HepG2 (cell line): ENCODE results near the gene FNDC3B. TPM values are rescaled to one million over a fixed set of nuclear protein-coding genes. Genes with fewer than 3 reads are reported as not detected.

Experiments
- ADNP ChIP-seq: sonication (generic); formaldehyde crosslinking; IDR thresholded peaks from 2 replicates; pipeline ENCODE4 v1.4.0; 2020; ENCODE audit warnings: missing genetic modification reagents
- ARNTL ChIP-seq: sonication (generic); formaldehyde crosslinking; IDR thresholded peaks from 2 replicates; pipeline ENCODE4 v1.4.0; 2020; ENCODE audit warnings: mild to moderate bottlenecking, missing genetic modification reagents
- BRCA1 ChIP-seq: sonication (generic); formaldehyde crosslinking; IDR thresholded peaks from 2 replicates; pipeline ENCODE4 v1.4.0; 2020; ENCODE audit warnings: missing genetic modification reagents
- CBX5 ChIP-seq: sonication (generic); formaldehyde crosslinking; IDR thresholded peaks from 2 replicates; pipeline ENCODE4 v1.4.0; 2020; ENCODE audit warnings: missing genetic modification reagents, borderline replicate concordance
- CC2D1A ChIP-seq: sonication (generic); formaldehyde crosslinking; IDR thresholded peaks from 2 replicates; pipeline ENCODE4 v1.8.1; 2023; ENCODE audit warnings: mild to moderate bottlenecking, missing genetic modification reagents
- CHD2 ChIP-seq: IDR thresholded peaks from 2 replicates; pipeline ENCODE4 v1.6.1; 2011; ENCODE audit warnings: low read depth, low read length, improper control_type of control experiment
- ETV6 ChIP-seq: sonication (generic); formaldehyde crosslinking; conservative IDR thresholded peaks from 2 replicates; pipeline ENCODE4 v1.4.0; 2020; ENCODE audit warnings: missing genetic modification reagents
- GATAD2A ChIP-seq: IDR thresholded peaks from 2 replicates; pipeline ENCODE4 v1.6.1; 2016
- GZF1 ChIP-seq: sonication (generic); formaldehyde crosslinking; IDR thresholded peaks from 2 replicates; pipeline ENCODE4 v1.5.1; 2020; ENCODE audit warnings: mild to moderate bottlenecking, missing genetic modification reagents
- HDAC2 ChIP-seq: sonication (generic); formaldehyde crosslinking; IDR thresholded peaks from 2 replicates; pipeline ENCODE4 v1.4.0; 2020; ENCODE audit warnings: missing genetic modification reagents
- KLF11 ChIP-seq: IDR thresholded peaks from 2 replicates; pipeline ENCODE4 v1.6.1; 2016; ENCODE audit warnings: missing compliant biosample characterization
- NFYC ChIP-seq: IDR thresholded peaks from 2 replicates; pipeline ENCODE4 v1.6.1; 2016; ENCODE audit warnings: missing genetic modification reagents, missing compliant biosample characterization
- RFXAP ChIP-seq: sonication (generic); formaldehyde crosslinking; IDR thresholded peaks from 2 replicates; pipeline ENCODE4 v1.4.0; 2020; ENCODE audit warnings: missing genetic modification reagents, borderline replicate concordance
- SIX4 ChIP-seq: sonication (generic); formaldehyde crosslinking; IDR thresholded peaks from 2 replicates; pipeline ENCODE4 v1.4.0; 2020; ENCODE audit warnings: missing genetic modification reagents
- SYNCRIP ChIP-seq: fragments of 200-400 bp; formaldehyde crosslinking; IDR thresholded peaks from 2 replicates; pipeline ENCODE4 v1.6.1; 2018; ENCODE audit warnings: mild to moderate bottlenecking, low read depth, low read length; ENCODE audit not compliant: insufficient read depth
- ZNF138 ChIP-seq: sonication (generic); formaldehyde crosslinking; IDR thresholded peaks from 2 replicates; pipeline ENCODE4 v1.5.0; 2020; ENCODE audit warnings: mild to moderate bottlenecking, low read depth, missing genetic modification reagents
- ZNF33A ChIP-seq: sonication (generic); formaldehyde crosslinking; IDR thresholded peaks from 2 replicates; pipeline ENCODE4 v1.5.1; 2020; ENCODE audit warnings: missing genetic modification reagents, mild to moderate bottlenecking, moderate library complexity, borderline replicate concordance
- ZNF343 ChIP-seq: sonication (generic); formaldehyde crosslinking; IDR thresholded peaks from 2 replicates; pipeline ENCODE4 v1.4.0; 2020; ENCODE audit warnings: mild to moderate bottlenecking, missing genetic modification reagents
- ZNF558 ChIP-seq: sonication (generic); formaldehyde crosslinking; IDR thresholded peaks from 2 replicates; pipeline ENCODE4 v1.9.0; 2022; ENCODE audit warnings: mild to moderate bottlenecking, missing genetic modification reagents, borderline replicate concordance
- ZNF746 ChIP-seq: sonication (generic); formaldehyde crosslinking; IDR thresholded peaks from 2 replicates; pipeline ENCODE4 v1.8.0; 2022; ENCODE audit warnings: mild to moderate bottlenecking, missing genetic modification reagents
- ZNF776 ChIP-seq: sonication (generic); formaldehyde crosslinking; IDR thresholded peaks from 2 replicates; pipeline ENCODE4 v1.4.0; 2020; ENCODE audit warnings: mild to moderate bottlenecking, missing genetic modification reagents
- ZNF839 ChIP-seq: sonication (generic); formaldehyde crosslinking; IDR thresholded peaks from 2 replicates; pipeline ENCODE4 v1.4.0; 2020; ENCODE audit warnings: missing genetic modification reagents, mild to moderate bottlenecking, borderline replicate concordance
- ZSCAN21 ChIP-seq: sonication (generic); formaldehyde crosslinking; IDR thresholded peaks from 2 replicates; pipeline ENCODE4 v1.8.0; 2022; ENCODE audit warnings: mild to moderate bottlenecking, missing genetic modification reagents, moderate library complexity, borderline replicate concordance
- ZSCAN25 ChIP-seq: sonication (generic); formaldehyde crosslinking; IDR thresholded peaks from 2 replicates; pipeline ENCODE4 v1.8.0; 2022; ENCODE audit warnings: mild to moderate bottlenecking, missing genetic modification reagents
- polyA plus RNA-seq, 8 experiments: library from polyadenylated mRNA; depleted of rRNA in 3 of 8; stranded (reverse) in 7 of 8; unstranded in 1 of 8; fragments of >200 nt; fragmentation: Illumina TruSeq in 4 of 8; extraction: Trizol in 4 of 8; gene quantifications; 2 replicates each; pipeline versions ENCODE4 v1.2.1 to v1.2.3, GENCODE V29; 2011 to 2016; ENCODE audit warnings: low read depth in 4 of 8, missing spikeins in 1 of 8, mixed read lengths in 1 of 8; ENCODE audit not compliant: insufficient read depth in 1 of 8
- total RNA-seq, 5 experiments: library from RNA; depleted of rRNA; stranded (reverse); fragments of >200 nt; fragmentation: Illumina TruSeq; extraction: Trizol; gene quantifications; 2 replicates each; pipeline ENCODE4 v1.2.3, GENCODE V29; 2016; ENCODE audit warnings: low read depth in 1 of 5
- TF ChIP-seq, protein P1 (sequence below): sonication (generic); formaldehyde crosslinking; IDR thresholded peaks from 2 replicates; pipeline ENCODE4 v1.4.0; 2020; ENCODE audit warnings: mild to moderate bottlenecking, missing genetic modification reagents, borderline replicate concordance
- TF ChIP-seq, protein P2 (sequence below): sonication (generic); formaldehyde crosslinking; IDR thresholded peaks from 2 replicates; pipeline ENCODE4 v1.5.0; 2020; ENCODE audit warnings: missing genetic modification reagents, mild to moderate bottlenecking, borderline replicate concordance
- TF ChIP-seq, protein P3 (sequence below): sonication (generic); formaldehyde crosslinking; IDR thresholded peaks from 2 replicates; pipeline ENCODE4 v1.4.0; 2020; ENCODE audit warnings: missing genetic modification reagents, borderline replicate concordance
- TF ChIP-seq, protein P4 (sequence below): sonication (generic); formaldehyde crosslinking; IDR thresholded peaks from 2 replicates; pipeline ENCODE4 v1.5.0; 2020; ENCODE audit warnings: missing genetic modification reagents

FNDC3B gene
- total and polyA plus RNA-seq, 2 of the 13 experiments (the other 11 are each of a cell fraction or from before 2014, with no cell fraction given) = 74.8 to 103 TPM

DNA sequence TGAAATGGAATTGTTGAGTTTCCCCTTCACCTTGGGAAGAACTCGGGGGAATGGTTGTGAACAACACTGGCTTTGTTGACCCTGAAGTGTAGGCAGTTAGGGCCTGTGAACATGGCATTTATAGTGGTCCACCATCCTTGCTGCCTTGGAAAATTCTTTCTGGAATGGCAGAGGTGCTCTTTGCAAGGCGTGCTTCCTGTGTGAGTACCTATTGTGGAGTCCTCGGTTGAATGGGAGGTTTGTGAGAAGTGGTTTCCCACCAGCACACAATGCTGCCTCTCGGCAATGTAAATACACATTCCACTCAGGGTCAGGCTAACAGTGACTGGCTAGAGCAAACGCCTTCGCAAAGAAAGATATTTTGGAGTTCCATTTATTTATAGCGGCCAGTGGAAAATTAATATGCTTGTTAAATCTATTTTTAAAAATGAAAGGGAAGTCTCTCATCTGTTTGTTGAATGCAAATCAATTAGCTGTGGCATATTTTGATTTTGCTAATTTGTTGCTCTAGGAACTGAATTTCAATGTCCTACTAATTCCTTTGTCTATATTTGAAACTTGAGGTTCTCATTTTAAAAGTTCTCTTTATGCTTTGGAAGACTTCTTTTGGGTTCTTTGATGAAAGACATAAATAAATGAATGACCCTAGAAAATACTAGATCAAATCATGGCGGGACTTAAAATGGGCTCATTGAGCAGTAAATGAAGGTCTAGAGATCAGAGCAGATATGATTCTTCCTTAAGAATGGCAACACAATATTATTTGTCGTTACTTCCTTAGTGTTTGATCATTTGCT, 59.5 kb downstream of the FNDC3B start (continued):
- no peak for TF ChIP-seq KLF11 (CRISPR knock-in tag)
- TF ChIP-seq SYNCRIP = no peak
- TF ChIP-seq ZNF839 (CRISPR knock-in tag) = no peak
- no peak for TF ChIP-seq ARNTL
- TF ChIP-seq, protein P1, sequence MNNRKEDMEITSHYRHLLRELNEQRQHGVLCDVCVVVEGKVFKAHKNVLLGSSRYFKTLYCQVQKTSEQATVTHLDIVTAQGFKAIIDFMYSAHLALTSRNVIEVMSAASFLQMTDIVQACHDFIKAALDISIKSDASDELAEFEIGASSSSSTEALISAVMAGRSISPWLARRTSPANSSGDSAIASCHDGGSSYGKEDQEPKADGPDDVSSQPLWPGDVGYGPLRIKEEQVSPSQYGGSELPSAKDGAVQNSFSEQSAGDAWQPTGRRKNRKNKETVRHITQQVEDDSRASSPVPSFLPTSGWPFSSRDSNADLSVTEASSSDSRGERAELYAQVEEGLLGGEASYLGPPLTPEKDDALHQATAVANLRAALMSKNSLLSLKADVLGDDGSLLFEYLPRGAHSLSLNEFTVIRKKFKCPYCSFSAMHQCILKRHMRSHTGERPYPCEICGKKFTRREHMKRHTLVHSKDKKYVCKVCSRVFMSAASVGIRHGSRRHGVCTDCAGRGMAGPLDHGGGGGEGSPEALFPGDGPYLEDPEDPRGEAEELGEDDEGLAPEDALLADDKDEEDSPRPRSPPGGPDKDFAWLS (CRISPR knock-in tag) = no peak
- TF ChIP-seq, protein P2, sequence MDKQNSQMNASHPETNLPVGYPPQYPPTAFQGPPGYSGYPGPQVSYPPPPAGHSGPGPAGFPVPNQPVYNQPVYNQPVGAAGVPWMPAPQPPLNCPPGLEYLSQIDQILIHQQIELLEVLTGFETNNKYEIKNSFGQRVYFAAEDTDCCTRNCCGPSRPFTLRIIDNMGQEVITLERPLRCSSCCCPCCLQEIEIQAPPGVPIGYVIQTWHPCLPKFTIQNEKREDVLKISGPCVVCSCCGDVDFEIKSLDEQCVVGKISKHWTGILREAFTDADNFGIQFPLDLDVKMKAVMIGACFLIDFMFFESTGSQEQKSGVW = no peak
- no peak for TF ChIP-seq ETV6 (CRISPR knock-in tag)
- no peak for TF ChIP-seq BRCA1 (CRISPR knock-in tag)
- TF ChIP-seq CHD2 = no peak
- no peak for TF ChIP-seq ZNF33A (CRISPR knock-in tag)
- peak; percentile 62; the same call in 1 of the 2 replicates for TF ChIP-seq CBX5 (CRISPR knock-in tag)
- TF ChIP-seq, protein P3, sequence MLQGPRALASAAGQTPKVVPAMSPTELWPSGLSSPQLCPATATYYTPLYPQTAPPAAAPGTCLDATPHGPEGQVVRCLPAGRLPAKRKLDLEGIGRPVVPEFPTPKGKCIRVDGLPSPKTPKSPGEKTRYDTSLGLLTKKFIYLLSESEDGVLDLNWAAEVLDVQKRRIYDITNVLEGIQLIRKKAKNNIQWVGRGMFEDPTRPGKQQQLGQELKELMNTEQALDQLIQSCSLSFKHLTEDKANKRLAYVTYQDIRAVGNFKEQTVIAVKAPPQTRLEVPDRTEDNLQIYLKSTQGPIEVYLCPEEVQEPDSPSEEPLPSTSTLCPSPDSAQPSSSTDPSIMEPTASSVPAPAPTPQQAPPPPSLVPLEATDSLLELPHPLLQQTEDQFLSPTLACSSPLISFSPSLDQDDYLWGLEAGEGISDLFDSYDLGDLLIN (CRISPR knock-in tag) = no peak
- peak; percentile 88 for TF ChIP-seq GATAD2A (CRISPR knock-in tag)
- no peak for TF ChIP-seq ZNF558 (CRISPR knock-in tag)
- TF ChIP-seq ADNP (CRISPR knock-in tag) = no peak
- TF ChIP-seq ZNF138 = no peak
- TF ChIP-seq GZF1 (CRISPR knock-in tag) = no peak
- peak; percentile 74 for TF ChIP-seq HDAC2 (CRISPR knock-in tag)
- TF ChIP-seq, protein P4, sequence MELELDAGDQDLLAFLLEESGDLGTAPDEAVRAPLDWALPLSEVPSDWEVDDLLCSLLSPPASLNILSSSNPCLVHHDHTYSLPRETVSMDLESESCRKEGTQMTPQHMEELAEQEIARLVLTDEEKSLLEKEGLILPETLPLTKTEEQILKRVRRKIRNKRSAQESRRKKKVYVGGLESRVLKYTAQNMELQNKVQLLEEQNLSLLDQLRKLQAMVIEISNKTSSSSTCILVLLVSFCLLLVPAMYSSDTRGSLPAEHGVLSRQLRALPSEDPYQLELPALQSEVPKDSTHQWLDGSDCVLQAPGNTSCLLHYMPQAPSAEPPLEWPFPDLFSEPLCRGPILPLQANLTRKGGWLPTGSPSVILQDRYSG (CRISPR knock-in tag) = no peak
- no peak for TF ChIP-seq NFYC
- TF ChIP-seq ZNF776 (CRISPR knock-in tag) = no peak
- TF ChIP-seq ZNF343 = no peak
- no peak for TF ChIP-seq SIX4
- TF ChIP-seq ZSCAN25 = no peak
- peak; percentile 63; the same call in 1 of the 2 replicates for TF ChIP-seq RFXAP (CRISPR knock-in tag)
- no peak for TF ChIP-seq CC2D1A (CRISPR knock-in tag)
- no peak for TF ChIP-seq ZNF746 (CRISPR knock-in tag)
- TF ChIP-seq ZSCAN21 = peak; percentile 56; the same call in 1 of the 2 replicates
